GDM1 (cell line): Measurements from ENCODE around the gene XRCC4.
"Not testable (repeated sequence)": the region's sequence is repeated elsewhere in the genome, so short reads cannot be mapped to it uniquely, and the experiment has no call there.

ENCODE experiments used
- DNase-seq: peaks from one replicate; lab custom pipeline; 2025; lab: John Stamatoyannopoulos, UW

XRCC4 gene

DNA sequence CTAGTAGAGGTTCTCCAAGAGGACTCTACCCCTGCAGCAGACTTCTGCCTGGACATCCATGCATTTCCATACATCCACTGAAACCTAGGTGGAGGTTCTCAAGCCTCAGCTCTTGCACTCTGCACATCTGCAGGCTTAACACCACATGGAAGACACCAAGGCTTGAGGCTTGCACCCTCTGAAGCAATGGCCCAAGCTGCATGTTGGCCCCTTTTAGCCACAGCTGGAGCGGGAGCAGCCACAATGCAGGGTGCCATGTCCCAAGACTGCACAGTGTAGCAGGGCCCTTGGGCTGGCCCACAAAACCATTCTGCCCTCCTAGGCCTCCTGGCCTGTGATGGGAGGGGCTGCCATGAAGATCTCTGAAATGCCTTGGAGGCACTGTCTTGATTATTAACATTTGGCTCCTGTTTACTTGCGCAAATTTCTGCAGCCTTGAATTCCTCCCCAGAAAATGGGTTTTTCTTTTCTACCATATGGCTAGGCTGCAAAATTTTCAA is 271.0 kb downstream of the XRCC4 start:
- DNase-seq: no peak

DNA sequence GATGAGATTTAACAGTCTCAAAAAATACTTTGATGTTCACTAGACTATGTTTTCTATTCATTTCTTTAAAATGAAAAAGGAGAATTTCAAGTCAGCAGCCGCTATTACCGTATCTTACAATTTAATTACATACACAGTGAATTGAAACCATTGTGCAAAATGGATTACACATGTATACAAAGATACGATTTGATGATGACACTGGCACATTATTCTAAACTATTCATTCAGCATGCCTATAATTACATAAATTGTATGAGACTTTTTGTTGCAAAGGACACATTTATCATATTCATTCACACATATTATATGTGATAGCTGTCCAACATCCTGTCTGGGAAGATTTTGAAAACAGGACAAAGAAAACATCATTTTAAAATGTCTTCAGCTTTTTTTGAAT is 275.9 kb downstream of the XRCC4 start:
- DNase-seq: no peak

DNA sequence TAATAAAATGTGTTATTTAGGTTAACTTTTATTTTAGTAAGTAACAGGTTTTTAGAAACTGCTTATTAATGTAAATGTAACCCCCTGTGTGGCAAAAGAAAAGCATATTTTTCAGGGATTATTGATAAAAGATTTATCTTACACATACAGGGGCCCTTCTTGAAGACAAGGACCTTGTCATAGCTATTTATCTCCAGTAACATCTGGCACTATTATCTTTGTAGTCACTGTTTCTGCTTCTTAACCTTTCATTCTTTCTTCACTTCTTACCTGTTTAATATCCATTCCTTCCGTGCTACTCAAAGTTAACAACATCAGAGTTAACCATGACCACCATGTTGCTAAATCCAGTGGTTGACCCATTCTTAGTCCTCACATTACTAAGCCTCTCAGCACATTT is 276.4 kb downstream of the XRCC4 start:
- DNase-seq: no peak

DNA sequence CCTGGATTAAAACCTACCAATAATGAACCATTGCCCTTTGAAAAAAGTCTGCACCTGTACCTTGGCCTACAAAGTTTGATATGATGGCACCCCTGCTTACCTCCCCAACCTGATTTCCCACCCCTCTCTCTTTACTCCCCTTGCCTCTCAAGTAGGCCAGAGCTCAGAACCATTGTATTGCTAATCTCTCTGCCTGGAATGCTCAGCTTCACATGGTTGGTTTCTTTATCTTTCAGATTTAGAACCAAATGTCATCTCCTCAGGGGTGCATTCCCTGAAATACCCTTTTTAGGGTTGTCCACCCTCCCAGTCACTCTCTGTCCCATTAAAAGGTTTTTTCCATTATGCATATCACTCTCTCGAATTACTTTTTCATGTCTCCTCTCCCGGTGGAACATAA is 277.6 kb downstream of the XRCC4 start:
- no peak for DNase-seq

DNA sequence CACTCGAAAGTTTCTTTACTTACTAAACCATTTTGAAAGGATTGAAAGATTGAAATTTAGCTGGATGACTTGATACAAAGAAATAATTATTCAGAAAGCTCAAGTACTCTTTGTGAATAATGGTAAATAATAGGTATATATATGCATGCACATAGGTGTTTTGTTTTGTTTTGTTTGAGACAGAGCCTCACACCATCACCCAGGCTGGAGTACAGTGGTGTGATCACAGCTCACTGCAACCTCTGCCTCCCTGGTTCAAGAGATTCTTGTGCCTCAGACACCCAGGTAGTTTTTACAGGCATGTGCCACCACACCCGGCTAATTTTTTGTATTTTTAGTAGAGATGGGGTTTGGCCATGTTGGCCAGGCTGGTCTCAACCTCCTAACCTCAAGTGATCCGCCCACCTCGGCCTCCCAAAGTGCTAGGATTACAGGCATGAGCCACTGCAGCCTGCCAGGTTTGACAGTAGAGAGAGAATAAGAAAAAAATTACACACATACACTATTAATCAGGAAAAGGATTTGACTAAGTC is 278.2 kb downstream of the XRCC4 start:
- DNase-seq: not testable (repeated sequence)

DNA sequence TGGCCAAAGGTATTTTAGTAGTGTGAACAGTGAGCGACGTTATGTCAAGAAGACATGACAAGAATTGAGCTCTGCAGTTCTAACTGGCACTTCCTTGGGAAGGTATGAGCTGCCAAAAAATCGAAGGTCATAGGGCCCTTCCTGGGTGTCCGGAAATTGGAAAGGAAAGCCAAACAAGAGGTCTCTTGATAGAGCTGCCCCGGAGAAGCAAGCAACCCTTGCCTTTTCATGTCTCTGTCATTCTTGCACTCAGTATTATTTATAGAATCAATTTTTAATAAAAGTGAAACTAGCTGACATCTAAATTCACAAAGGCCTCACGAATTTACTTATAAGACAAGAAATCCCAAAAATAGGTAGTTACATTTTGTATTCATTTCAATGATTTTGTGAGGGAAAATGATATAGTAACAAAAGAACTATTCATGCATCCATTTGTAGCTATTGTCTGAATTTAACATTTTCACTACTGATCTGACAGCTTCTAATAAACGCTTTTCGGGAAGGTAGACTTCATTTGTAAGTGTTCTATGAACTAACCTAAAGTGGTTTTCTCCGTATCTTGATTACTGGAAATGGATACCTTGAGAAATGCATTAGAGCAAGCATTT is 280.4 kb downstream of the XRCC4 start:
- no peak for DNase-seq

DNA sequence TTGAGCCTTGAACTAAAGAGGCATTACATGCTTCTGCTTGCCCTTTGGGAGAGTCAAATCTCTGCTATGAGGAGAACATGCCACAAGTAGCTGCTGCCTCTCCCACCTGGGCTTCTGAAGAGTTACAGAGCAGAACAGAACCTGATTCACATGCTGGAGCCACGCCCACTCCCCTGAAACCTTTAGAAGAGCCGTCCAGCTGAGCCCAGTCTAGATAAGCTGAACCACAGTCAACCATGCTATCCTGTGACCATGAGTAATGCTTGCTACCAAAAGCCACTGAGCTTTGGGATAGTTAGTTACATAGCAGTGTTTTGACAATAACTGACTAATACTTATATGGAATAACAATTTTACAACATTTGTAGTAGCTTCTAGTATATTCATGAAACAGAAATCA is 283.2 kb downstream of the XRCC4 start:
- DNase-seq: no peak

DNA sequence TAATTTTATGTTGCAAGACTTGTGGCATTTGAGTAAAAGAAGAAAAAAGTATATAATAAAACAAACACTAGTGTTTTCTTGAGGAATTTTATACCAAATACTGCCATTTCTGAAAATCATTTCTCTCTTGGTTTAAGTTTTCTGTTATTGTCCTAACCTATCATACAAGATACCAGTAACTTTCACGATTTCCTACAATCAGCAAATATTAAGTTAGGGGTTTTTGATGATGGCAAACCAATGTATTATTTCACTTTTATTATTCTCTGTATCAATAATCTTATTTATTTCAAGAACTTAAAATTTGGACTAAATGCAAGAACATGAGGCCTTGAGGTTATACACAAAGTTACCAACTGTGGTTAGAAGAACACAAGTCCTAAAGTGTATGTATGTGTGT is 285.2 kb downstream of the XRCC4 start:
- DNase-seq: no peak

DNA sequence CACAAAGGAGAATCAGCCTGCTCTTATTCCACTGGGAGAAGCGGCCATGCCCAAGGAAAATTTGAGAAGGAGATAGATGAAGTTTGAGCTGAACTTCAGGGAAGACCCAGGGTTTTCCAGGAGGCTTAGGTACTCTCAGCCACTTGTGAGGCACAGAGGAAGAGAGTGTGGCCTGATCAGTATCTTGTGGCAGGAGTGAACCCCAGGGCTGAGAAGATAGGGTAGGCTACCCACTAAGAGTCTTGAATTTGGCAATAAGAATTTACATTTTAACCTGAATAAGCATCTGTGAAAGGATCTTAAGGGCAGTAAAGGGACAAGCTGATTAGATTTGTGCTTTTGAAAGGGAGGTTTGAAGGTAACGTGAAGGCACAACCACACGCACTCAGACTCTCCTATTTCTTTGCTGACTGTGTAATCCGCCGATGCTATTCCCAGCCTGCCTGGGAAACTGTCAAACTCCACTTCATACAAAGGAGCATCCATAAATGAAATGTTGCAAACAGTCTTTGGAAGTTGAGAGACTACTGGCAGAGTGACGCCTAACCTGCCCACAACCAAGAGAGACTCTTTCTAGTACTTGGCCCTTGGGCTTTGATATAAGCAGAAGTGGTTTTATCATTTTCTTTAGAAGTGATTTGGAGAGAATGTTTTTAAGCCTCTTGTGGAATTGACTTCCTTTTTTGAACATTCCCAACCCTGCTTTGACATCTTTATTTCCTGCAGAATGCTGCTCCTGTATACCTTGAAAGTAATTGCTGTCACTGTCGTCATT is 286.0 kb downstream of the XRCC4 start:
- DNase-seq: no peak

DNA sequence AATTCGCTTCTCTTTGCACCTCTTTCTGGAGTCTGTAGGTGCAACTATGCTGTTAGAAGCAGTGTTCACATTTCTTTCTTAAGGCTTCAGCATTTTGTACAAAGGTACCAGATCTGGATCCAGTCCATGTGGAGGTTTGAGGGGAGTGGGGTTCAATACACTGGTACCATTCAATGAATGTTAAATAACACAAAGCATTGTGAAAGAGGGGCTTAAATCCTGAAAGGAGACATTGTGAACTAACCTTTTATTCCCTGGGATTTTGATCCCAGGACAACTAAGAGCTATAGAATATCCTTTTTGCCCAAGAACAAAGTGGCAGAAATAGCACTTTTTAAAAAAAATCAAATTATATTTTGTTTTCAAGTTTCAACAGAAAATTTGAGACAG is 286.5 kb downstream of the XRCC4 start:
- DNase-seq: no peak

DNA sequence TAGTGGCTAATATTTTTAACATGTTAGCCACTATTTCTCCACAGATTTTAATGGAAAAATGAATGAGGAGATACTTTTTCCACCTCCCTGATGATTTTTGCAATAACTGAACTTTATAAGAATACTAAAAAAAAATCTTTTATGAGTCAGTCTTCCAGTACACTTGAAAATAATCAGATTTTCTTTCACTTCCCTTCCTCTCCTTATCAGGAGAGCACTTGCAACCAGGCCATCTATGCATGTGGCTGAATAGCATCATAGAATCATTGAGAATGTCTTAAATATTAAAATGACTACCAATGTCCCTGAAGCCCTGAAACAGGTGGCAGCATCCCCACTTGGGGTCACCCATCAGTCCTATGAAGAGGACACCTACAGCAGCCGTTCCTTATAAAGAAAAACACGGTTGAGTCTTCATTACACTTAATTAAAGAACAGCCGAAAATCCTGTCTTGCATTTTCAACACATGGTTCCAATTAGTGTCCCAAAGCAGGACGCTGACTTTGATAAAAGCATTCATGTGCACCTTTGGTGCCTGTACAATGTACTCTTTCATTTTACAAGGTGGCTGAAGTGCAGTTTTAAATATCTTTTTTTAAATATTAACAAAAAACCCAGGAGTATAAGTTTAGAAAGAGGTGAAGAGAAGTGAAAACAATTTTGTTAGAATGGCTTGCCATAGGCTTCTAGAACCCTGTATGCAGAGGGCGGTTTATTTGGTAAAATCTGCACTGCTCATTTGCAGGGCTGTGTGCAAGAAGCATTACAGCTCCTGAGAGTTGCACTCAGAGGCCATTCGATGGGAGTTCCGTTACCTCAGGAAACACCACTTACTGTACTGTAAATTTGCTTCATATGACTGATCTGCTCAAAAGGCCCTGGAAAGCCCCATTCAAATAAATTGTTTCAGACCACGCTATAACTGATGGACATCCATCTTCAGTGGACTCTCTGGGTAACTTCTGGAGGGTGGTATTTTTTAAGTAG is 287.3 kb downstream of the XRCC4 start:
- no peak for DNase-seq

DNA sequence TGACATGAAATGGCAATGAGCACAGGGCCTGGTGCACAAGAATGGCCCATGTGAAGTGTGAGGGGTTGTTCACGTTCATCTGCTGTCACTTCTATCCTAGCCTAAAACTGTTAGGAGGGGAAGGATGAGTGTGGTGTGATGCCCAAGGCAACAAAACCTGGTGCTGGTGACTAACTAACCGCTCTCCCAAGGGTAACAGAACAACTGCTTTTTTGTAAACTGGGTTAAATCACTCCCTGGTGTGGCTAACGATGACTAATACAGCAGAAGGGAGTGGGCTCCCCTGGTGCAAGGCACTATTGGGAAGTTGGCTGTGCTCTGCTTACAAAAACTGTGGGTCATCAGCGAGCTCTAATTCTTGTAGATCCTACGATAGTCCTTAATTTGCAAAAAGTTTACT is 291.0 kb downstream of the XRCC4 start:
- no peak for DNase-seq

DNA sequence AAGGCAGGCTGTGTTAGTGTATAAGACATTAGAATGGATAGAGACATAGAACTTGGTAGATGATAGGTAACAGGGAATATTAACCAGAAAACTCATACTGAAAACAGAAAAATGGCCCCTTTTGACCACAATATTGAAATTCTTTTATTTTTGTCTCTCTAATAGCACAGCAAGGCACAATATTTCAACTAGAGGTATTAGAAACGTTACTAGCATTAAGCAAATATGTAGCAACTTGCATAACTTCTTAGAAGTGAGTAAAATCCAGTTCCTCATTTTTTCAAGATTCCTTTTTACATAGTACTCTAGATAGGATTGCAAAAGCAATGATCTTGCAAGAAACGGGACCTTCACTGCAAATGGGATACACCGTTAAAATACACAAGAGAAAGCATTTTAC is 291.5 kb downstream of the XRCC4 start:
- no peak for DNase-seq

DNA sequence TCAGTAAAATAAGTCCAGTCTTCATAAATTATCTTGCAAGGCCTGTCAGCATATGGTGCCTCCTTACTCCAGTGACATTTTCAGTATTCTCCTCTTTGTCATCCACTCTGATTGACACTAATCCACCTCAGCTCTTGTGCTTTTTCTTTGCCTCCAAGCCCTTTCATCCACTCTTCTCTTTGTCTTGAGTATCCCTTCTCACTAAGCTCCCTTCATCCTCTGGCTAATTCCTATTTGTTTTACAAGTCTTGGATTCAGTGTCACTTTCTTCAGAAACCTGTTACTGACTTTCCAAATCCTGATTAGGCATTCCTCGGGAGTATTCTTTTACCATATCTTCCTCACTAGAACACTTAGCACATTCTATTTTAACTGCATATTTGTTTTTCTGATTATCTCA is 293.6 kb downstream of the XRCC4 start:
- DNase-seq: no peak

DNA sequence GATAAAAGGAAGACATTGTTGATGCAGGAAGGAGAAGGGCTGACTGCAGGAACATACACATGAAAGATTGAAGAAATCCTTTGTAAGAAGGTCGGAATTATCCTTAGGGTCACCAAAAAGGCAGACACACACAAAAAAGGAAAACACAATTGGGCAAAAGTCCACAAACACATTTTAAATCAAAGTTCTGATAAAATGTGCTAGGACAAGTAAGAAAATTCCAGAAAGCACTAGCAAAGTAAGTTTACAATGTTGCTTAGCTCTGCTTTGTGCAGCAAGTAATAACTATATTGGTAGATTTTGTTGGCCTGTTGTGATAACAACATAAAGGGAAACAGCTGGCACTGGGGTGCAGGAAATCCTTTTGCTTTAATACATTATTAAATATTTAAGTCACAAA is 294.4 kb downstream of the XRCC4 start:
- DNase-seq: no peak

DNA sequence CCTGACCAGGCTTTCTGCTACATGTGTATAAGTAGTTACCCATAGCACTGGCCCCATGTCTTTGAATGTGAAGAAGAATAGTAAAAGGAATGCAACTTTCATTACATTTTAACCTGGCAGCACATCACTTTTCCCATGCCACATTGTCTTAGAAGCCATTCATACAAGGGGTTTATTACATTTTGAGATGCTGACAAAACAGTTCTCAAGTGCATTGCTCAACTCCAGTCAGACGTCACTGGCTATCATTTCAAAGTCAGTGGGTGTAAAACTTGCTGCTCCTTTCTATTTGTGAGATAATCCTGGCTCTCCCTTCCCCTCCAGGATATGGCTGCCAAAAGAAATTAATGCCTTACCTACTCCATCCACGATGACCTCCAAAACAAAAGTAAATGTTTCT is 297.2 kb downstream of the XRCC4 start:
- DNase-seq: no peak

DNA sequence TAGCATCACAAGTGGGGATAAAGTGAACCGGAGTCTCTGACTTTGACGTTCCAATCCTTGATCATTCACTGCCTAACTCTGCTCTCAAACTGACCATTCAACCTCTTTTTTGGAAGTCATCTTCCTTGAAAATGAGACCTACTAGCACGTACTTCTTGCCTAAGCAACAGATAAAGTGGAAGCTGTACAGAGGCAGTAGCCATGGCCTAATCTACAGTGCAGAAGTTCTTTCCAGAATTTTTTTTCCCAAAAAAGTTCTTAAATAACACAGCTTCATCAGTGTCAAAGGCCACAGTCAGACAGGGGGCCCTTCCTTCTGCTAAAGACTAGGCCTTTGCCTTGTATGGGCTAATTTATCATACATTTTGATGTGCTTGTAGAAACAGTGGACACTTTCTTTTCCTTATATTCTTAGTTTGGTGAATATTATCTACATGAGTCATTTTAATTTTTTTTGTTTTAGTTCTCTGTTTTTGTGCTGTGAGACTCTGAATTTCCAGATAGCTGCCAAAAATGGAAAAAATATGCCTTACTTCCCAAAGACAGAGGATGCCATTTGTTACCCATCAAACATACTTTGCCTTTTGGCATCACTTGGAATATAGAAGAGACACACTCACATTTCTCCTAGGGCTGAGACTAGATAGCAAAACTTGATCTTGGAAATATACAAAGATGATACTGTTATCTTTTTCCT is 297.9 kb downstream of the XRCC4 start:
- no peak for DNase-seq

DNA sequence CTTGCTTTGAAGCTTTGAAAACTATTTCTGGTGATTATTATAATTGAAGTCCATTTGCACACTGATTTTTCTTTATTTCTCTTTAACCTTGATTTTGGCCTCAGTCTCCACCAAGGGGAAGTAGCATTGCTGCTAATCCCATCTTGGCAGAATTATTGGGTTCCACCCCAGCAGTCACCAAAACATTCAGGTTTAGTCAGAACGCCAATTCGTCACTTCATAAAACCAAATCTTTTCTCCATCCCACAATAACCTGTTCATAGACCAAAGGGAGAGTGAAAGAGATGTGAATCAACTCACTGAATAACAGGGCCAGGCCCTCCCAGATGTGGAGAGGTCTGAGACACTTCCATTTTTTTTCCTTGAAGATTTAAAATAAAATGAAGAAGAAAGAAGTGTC is 299.1 kb downstream of the XRCC4 start:
- DNase-seq: no peak

DNA sequence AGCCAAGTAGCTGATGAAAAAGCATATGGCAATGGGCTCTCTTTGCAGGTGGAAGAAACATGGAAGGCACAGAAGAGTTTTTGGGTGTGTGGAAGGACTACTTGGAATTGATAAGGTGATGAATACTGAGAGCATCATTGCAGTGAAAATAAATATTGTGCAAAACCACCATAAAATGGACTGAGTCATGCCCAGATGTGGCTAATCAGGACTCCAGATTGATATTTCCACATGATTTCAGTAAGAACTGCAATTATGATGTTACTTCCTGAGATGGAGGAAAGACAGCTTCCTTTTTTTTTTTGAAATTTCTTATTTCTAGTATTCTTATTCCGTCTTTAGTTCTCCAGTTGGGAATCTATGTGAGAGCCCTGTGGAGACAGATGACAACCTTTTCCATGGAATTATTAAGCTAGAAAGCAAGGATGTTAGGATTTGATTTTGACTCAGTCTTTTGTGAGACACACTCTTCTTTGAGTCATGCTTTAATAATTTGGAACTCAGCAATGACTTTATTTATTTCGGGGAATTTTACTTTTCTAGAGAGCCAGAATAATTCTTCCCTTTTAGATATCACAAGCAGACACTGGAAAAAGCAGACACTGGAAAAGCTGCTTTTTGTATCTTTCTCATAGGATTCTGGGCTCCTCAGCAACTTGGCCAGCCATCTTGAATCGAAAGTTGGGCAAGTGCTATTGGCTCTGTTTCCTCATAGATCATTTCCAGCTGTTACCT is 300.0 kb downstream of the XRCC4 start:
- no peak for DNase-seq

DNA sequence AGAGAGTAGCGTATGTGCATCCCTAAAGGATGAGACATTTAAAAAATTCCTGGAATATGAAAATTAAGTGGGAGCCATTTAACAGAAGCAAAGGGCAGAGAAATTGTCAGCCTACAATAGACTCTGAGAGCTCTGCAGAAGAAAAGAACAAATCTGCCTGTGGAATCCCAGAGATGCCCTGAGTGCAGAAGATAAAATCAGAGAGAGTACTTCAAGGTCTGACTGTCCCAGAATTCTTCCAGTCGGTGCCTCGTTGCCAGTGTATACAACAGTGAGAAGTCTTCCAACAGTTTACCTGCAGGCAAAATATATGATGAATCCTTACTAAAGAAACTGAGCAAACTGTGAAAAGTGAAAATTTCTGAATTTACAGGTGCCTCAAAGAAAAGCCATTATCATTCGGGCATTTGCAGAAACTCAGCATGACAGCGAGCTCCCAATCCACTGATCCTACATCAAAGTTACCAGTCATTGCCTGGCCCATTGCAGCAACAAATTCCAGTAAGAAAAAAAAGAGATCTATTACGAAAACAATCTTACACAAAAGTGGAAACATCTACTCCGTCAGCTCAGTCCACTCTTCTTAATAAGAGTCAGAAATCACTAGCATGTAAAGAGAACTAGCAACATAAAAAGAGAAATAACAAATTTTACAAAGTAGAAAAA is 301.4 kb downstream of the XRCC4 start:
- DNase-seq: no peak
